HCT116 (cell line): ENCODE results near the gene MMP28. TPM values are rescaled to one million over a fixed set of nuclear protein-coding genes. Genes with fewer than 3 reads are reported as not detected.

Experiments
- ATAC-seq: fragments of 200-7000 bp; cut with Tn5 transposase; 2 replicates; pipeline ENCODE4 v1.9.1; 2020; ENCODE audit warnings: mild to moderate bottlenecking, moderate library complexity
- BruUV-seq: library from RNA; stranded (reverse); fragments of 400-500 nt; replicated peaks from 2 replicates; lab custom pipeline; 2021; lab: Mats Ljungman, UMichigan
- CTCF ChIA-PET: fragments of 300-600 bp; sonication (Branson Sonifier 250); formaldehyde crosslinking; loops from one replicate; lab custom pipeline; 2021; ENCODE audit warnings: antibody characterized with exemption; lab: Charles Lee
- POLR2A ChIA-PET: fragments of 300-600, 350-600 bp; sonication (Branson Sonifier 250); formaldehyde crosslinking; loops from one replicate; lab custom pipeline; 2021; ENCODE audit warnings: antibody characterized with exemption; lab: Charles Lee
- RAD21 ChIA-PET, 2 experiments: fragments of 300-600 bp; sonication (Branson Sonifier 250); formaldehyde crosslinking; loops; one replicate each; lab custom pipeline; 2023; ENCODE audit warnings: low total read pairs in 2 of 2; ENCODE audit not compliant: uncharacterized antibody in 2 of 2, unreplicated experiment in 2 of 2, low non-redundant PET in 1 of 2; lab: Charles Lee
- DNase-seq: peaks from one replicate; pipeline ENCODE4 v3.0.0-alpha.2; 2010; ENCODE audit warnings: low read depth, low spot score
- H2AFZ ChIP-seq: fragments of 200-600 bp; shearing (Covaris generic), sonication (generic); 2 replicates; pipeline ENCODE4 v1.6.1; 2017; ENCODE audit warnings: low read depth, mixed run types, mixed read lengths, antibody characterized with exemption, low read length; ENCODE audit not compliant: poor library complexity, severe bottlenecking
- H3K27ac ChIP-seq: 2 replicates; pipeline ENCODE4 v1.5.1; 2012; ENCODE audit warnings: low read depth, low read length
- H3K27me3 ChIP-seq: fragments of 200-600 bp; sonication (generic); 2 replicates; pipeline ENCODE4 v1.6.1; 2016; ENCODE audit warnings: mixed run types, low read length, mixed read lengths; ENCODE audit not compliant: insufficient read depth
- H3K36me3 ChIP-seq, 2 experiments: fragments of 200-500 bp in 1 of 2; fragments of 200-600 bp in 1 of 2; sonication (Bioruptor generic) in 1 of 2; sonication (generic) in 1 of 2; 2 replicates each; pipeline versions ENCODE4 v1.5.1 to v1.6.1; 2014 to 2016; ENCODE audit warnings: low read length in 2 of 2, inconsistent platforms in 1 of 2, mixed read lengths in 1 of 2, mixed run types in 1 of 2; ENCODE audit not compliant: insufficient read depth in 2 of 2, control insufficient read depth in 1 of 2
- H3K4me1 ChIP-seq, 2 experiments: fragments of 200-600 bp in 1 of 2; sonication (generic) in 1 of 2; 2 replicates each; pipeline versions ENCODE4 v1.5.1 to v1.6.1; 2012 to 2017; ENCODE audit warnings: low read length in 2 of 2, inconsistent platforms in 1 of 2, mild to moderate bottlenecking in 1 of 2, mixed read lengths in 1 of 2, mixed run types in 1 of 2, moderate library complexity in 1 of 2; ENCODE audit not compliant: insufficient read depth in 2 of 2, control insufficient read depth in 1 of 2
- H3K4me2 ChIP-seq: fragments of 200-600 bp; sonication (generic); 2 replicates; pipeline ENCODE4 v1.6.1; 2017; ENCODE audit warnings: mixed run types, low read length, mixed read lengths
- H3K4me3 ChIP-seq, 2 experiments: fragments of 200-600 bp in 1 of 2; sonication (generic) in 1 of 2; replicated peaks in 1 of 2; 2 replicates each; pipeline ENCODE4 v1.5.1; 2011 to 2016; ENCODE audit warnings: low read length in 2 of 2, control low read depth in 1 of 2, low read depth in 1 of 2, mild to moderate bottlenecking in 1 of 2, mixed read lengths in 1 of 2, mixed run types in 1 of 2
- H3K79me2 ChIP-seq: fragments of 200-600 bp; sonication (generic); 2 replicates; pipeline ENCODE4 v1.6.1; 2017; ENCODE audit warnings: mild to moderate bottlenecking, mixed run types, low read length, moderate library complexity, mixed read lengths; ENCODE audit not compliant: insufficient read depth
- H3K9ac ChIP-seq: fragments of 200-600 bp; sonication (generic); 2 replicates; pipeline ENCODE4 v1.6.1; 2016; ENCODE audit warnings: low read length, mixed read lengths
- H3K9me2 ChIP-seq: fragments of 200-600 bp; sonication (generic), shearing (Covaris generic); 2 replicates; pipeline ENCODE4 v1.6.1; 2017; ENCODE audit warnings: mixed run types, mild to moderate bottlenecking, moderate library complexity; ENCODE audit not compliant: insufficient read depth
- H3K9me3 ChIP-seq, 2 experiments: fragments of 200-500 bp in 1 of 2; fragments of 200-600 bp in 1 of 2; sonication (Bioruptor generic) in 1 of 2; sonication (generic) in 1 of 2; 2 replicates each; pipeline ENCODE4 v1.6.1; 2014 to 2017; ENCODE audit warnings: low read length in 2 of 2, mixed read lengths in 2 of 2, inconsistent platforms in 1 of 2, low read depth in 1 of 2, mild to moderate bottlenecking in 1 of 2, mixed run types in 1 of 2, moderate library complexity in 1 of 2; ENCODE audit not compliant: control insufficient read depth in 1 of 2, insufficient read depth in 1 of 2
- H4K20me1 ChIP-seq: fragments of 200-600 bp; sonication (generic), shearing (Covaris generic); 2 replicates; pipeline ENCODE4 v1.6.1; 2017; ENCODE audit warnings: mixed run types, mild to moderate bottlenecking, moderate library complexity; ENCODE audit not compliant: insufficient read depth
- EGR1 ChIP-seq: IDR thresholded peaks from 2 replicates; pipeline ENCODE4 v1.6.1; 2012; ENCODE audit warnings: low read depth
- ELF1 ChIP-seq: IDR thresholded peaks from 2 replicates; pipeline ENCODE4 v1.6.1; 2012; ENCODE audit warnings: low read depth, borderline replicate concordance
- EZH2 ChIP-seq: fragments of 200-600 bp; sonication (generic); IDR thresholded peaks from 2 replicates; pipeline ENCODE4 v1.6.1; 2017; ENCODE audit warnings: antibody characterized with exemption, mixed run types
- EZH2phosphoT487 ChIP-seq: fragments of 200-600 bp; IDR thresholded peaks from 2 replicates; pipeline ENCODE4 v1.6.1; 2018; ENCODE audit warnings: antibody characterized with exemption, borderline replicate concordance
- POLR2AphosphoS5 ChIP-seq: IDR thresholded peaks from 2 replicates; pipeline ENCODE4 v1.6.1; 2011; ENCODE audit warnings: mild to moderate bottlenecking, low read depth, low read length, moderate library complexity
- RAD21 ChIP-seq: IDR thresholded peaks from 2 replicates; pipeline ENCODE4 v1.6.1; 2012; ENCODE audit warnings: low read depth, mild to moderate bottlenecking
- TCF7L2 ChIP-seq: IDR thresholded peaks from 2 replicates; pipeline ENCODE4 v1.7.0; 2011; ENCODE audit warnings: borderline replicate concordance, inconsistent platforms; ENCODE audit not compliant: insufficient read depth, insufficient read length; ENCODE audit errors: extremely low read depth
- YY1 ChIP-seq: IDR thresholded peaks from 2 replicates; pipeline ENCODE4 v1.6.1; 2011; ENCODE audit warnings: low read length, low read depth, moderate library complexity, mild to moderate bottlenecking; ENCODE audit not compliant: insufficient replicate concordance; ENCODE audit errors: extremely low read depth
- ZFX ChIP-seq: fragments of 450-650 bp; IDR thresholded peaks from 2 replicates; pipeline ENCODE4 v1.6.1; 2017
- intact Hi-C: fragments of 100-400 bp; cut with micrococcal nuclease; formaldehyde crosslinking; loops from 2 replicates; pipeline ENCODE4 v1.10.0; 2022
- total RNA-seq: library from RNA; stranded (reverse); gene quantifications from one replicate; pipeline ENCODE4 v1.2.1, GENCODE V29; 2021; ENCODE audit not compliant: unreplicated experiment
- TF ChIP-seq, protein P1 (sequence below), 3 experiments: fragments of 200-600 bp in 1 of 3; sonication (generic) in 1 of 3; IDR thresholded peaks in 2 of 3; conservative IDR thresholded peaks in 1 of 3; 2 replicates each; pipeline ENCODE4 v1.5.1; 2012 to 2017; ENCODE audit warnings: low read depth in 2 of 3, low read length in 2 of 3, antibody characterized with exemption in 1 of 3, borderline replicate concordance in 1 of 3, control low read depth in 1 of 3, mild to moderate bottlenecking in 1 of 3, mixed read lengths in 1 of 3, mixed run types in 1 of 3, moderate library complexity in 1 of 3; ENCODE audit not compliant: insufficient read depth in 1 of 3
- TF ChIP-seq, protein P2 (sequence below): IDR thresholded peaks from 2 replicates; pipeline ENCODE4 v1.6.1; 2012
- TF ChIP-seq, protein P3 (sequence below): IDR thresholded peaks from 2 replicates; pipeline ENCODE4 v1.6.1; 2011; ENCODE audit warnings: mild to moderate bottlenecking, low read length, moderate library complexity; ENCODE audit not compliant: insufficient replicate concordance; ENCODE audit errors: extremely low read depth

The MMP28 gene
- total RNA-seq, 1 experiment from 2014 or later: 2.6 TPM

DNA sequence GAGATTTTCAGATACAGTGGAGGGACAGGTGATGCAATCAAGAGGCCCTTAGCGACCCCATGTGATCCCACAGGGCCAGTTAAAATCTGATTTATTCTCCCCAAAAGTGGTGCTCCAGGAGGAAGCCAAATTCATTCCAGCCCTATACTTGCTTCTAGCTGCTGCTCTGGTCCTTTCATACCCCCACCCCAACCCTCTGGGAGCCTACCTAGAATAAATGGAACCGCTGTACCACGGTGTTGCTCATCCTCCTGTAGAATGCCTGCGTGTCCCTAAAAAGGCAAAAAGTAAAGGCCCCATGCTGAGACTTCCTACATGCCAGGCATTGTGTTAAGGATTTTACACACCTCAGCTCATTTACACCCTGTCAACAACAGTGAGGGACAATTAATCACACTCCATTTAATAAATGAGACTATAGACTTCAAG, 66.0 kb downstream of the MMP28 start:
- Histone ChIP-seq H3K4me3 (no peak overlapping the region), H4K20me1 (no peaks in the 10 kb centered on the region), H3K9me3 (no peaks in the 10 kb centered on the region), H3K4me2 (no peak overlapping the region), H3K9ac (no peak overlapping the region), H3K4me1 (peaks cover 0 to 3% of the 10 kb centered on the region in 2 experiments; a peak in 1 of 4 replicates), H3K9me2 (no peaks in the 10 kb centered on the region), H3K27ac (no peak overlapping the region), H2AFZ (no peak overlapping the region), H3K36me3 (peaks cover 5 to 7% of the 10 kb centered on the region in 2 experiments; a peak in 2 of 4 replicates), H3K27me3 (no peaks in the 10 kb centered on the region), H3K79me2 (no peaks in the 10 kb centered on the region)
- no peak for DNase-seq
- intact Hi-C loops: no loop called here
- RAD21 ChIA-PET: no interaction called here
- TF ChIP-seq TCF7L2 (no peak), POLR2AphosphoS5 (no peak)
- TF ChIP-seq, protein P1, sequence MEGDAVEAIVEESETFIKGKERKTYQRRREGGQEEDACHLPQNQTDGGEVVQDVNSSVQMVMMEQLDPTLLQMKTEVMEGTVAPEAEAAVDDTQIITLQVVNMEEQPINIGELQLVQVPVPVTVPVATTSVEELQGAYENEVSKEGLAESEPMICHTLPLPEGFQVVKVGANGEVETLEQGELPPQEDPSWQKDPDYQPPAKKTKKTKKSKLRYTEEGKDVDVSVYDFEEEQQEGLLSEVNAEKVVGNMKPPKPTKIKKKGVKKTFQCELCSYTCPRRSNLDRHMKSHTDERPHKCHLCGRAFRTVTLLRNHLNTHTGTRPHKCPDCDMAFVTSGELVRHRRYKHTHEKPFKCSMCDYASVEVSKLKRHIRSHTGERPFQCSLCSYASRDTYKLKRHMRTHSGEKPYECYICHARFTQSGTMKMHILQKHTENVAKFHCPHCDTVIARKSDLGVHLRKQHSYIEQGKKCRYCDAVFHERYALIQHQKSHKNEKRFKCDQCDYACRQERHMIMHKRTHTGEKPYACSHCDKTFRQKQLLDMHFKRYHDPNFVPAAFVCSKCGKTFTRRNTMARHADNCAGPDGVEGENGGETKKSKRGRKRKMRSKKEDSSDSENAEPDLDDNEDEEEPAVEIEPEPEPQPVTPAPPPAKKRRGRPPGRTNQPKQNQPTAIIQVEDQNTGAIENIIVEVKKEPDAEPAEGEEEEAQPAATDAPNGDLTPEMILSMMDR (IDR thresholded peaks at IDR 0.05 in 2 of 3, conservative IDR thresholded peaks at IDR 0.05 in 1 of 3; ENCODE audit: borderline replicate concordance in 1 of 3, insufficient read depth in 1 of 3, low read depth in 2 of 3, low read length in 2 of 3): no peak
- CTCF ChIA-PET: no interaction called here
- BruUV-seq: no TSS peak
- ATAC-seq: no peak
- POLR2A ChIA-PET: no interaction called here

DNA sequence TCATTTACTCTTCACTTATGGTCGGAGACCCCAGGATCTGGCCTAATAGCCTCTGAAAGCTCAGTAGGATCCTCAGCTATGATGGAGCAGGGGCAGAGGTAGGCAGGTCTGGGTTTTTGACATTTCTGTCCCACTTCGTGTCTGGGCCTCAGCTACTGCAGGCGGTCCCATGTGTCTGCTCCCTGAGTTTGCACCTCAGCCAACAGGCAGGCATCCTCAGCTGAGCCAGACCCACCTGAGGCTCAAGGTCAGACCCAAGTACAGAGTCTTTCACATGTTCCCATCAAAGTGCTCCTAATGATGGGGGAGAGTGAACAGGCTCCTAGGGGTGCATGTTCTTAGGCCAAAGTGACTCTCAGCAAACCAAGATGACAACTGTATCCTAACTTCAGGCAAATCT, 66.9 kb downstream of the MMP28 start:
- RAD21 ChIA-PET: no interaction called here
- no peak overlapping the region for H3K4me2 ChIP-seq
- H3K9ac ChIP-seq: no peak overlapping the region
- intact Hi-C loops: no loop called here
- H2AFZ ChIP-seq: no peak overlapping the region
- no peak overlapping the region for H3K27ac ChIP-seq
- no peaks in the 10 kb centered on the region for H3K9me3 ChIP-seq
- H3K27me3 ChIP-seq: no peaks in the 10 kb centered on the region
- TF ChIP-seq EZH2 (no peak), EZH2phosphoT487 (no peak), RAD21 (no peak), ELF1 (no peak), YY1 (no peak), EGR1 (no peak), ZFX (no peak), POLR2AphosphoS5 (no peak)
- TF ChIP-seq, protein P2, sequence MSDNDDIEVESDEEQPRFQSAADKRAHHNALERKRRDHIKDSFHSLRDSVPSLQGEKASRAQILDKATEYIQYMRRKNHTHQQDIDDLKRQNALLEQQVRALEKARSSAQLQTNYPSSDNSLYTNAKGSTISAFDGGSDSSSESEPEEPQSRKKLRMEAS: no peak
- TF ChIP-seq, protein P3, sequence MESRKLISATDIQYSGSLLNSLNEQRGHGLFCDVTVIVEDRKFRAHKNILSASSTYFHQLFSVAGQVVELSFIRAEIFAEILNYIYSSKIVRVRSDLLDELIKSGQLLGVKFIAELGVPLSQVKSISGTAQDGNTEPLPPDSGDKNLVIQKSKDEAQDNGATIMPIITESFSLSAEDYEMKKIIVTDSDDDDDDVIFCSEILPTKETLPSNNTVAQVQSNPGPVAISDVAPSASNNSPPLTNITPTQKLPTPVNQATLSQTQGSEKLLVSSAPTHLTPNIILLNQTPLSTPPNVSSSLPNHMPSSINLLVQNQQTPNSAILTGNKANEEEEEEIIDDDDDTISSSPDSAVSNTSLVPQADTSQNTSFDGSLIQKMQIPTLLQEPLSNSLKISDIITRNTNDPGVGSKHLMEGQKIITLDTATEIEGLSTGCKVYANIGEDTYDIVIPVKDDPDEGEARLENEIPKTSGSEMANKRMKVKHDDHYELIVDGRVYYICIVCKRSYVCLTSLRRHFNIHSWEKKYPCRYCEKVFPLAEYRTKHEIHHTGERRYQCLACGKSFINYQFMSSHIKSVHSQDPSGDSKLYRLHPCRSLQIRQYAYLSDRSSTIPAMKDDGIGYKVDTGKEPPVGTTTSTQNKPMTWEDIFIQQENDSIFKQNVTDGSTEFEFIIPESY: no peak
- TF ChIP-seq, all 23 proteins: peak for 0
- ChIA-PET CTCF (no interaction called here), POLR2A (no interaction called here)
- Histone ChIP-seq H3K9me2 (no peaks in the 10 kb centered on the region), H3K4me1 (peaks cover 0 to 3% of the 10 kb centered on the region in 2 experiments; a peak in 1 of 4 replicates), H3K79me2 (no peaks in the 10 kb centered on the region), H3K36me3 (peaks cover 11 to 12% of the 10 kb centered on the region in 2 experiments; a peak in 3 of 4 replicates), H3K4me3 (no peak overlapping the region), H4K20me1 (no peaks in the 10 kb centered on the region)
- no TSS peak for BruUV-seq
- ATAC-seq: no peak
- no peak for DNase-seq
